Measurements from ENCODE around the gene ANGPT4.

ANGPT4 gene

GRCh38 chr20:922781-923180, 6.6 kb upstream of the ANGPT4 start:
- H3K4me3 ChIP-seq (ENCODE audit: low read length) = no peak overlapping the region
- no peak for TF ChIP-seq ZNF274 (IDR thresholded peaks at IDR 0.05; ENCODE audit: low read depth, low read length)

- no peak overlapping the region for H3K4me3 ChIP-seq (ENCODE audit: low read length)
- no peak for TF ChIP-seq ZNF274 (IDR thresholded peaks at IDR 0.05; ENCODE audit: low read depth, low read length)
These were observed 4.9 kb upstream of the ANGPT4 start for GRCh38 chr20:921068-921467.

- no peak overlapping the region for H3K4me3 ChIP-seq (ENCODE audit: low read length)
- TF ChIP-seq ZNF274 (IDR thresholded peaks at IDR 0.05; ENCODE audit: low read depth, low read length) = no peak
These were observed 4.2 kb upstream of the ANGPT4 start for GRCh38 chr20:920311-920710.

GRCh38 chr20:919491-919916, 3.4 kb upstream of the ANGPT4 start:
- TF ChIP-seq ZNF274 (IDR thresholded peaks at IDR 0.05; ENCODE audit: low read depth, low read length) = no peak
- H3K4me3 ChIP-seq (ENCODE audit: low read length) = no peak overlapping the region

GRCh38 chr20:917416-917815, 1.3 kb upstream of the ANGPT4 start:
- no peak for TF ChIP-seq ZNF274 (IDR thresholded peaks at IDR 0.05; ENCODE audit: low read depth, low read length)
- no peak overlapping the region for H3K4me3 ChIP-seq (ENCODE audit: low read length)

- H3K4me3 ChIP-seq (ENCODE audit: low read length) = no peak overlapping the region
- TF ChIP-seq ZNF274 (IDR thresholded peaks at IDR 0.05; ENCODE audit: low read depth, low read length) = no peak
These were observed 691 bp upstream of the ANGPT4 start for GRCh38 chr20:916825-917224.

GRCh38 chr20:914727-915498, 1.2 kb downstream of the ANGPT4 start:
- no peak overlapping the region for H3K4me3 ChIP-seq (ENCODE audit: low read length)
- no peak for TF ChIP-seq ZNF274 (IDR thresholded peaks at IDR 0.05; ENCODE audit: low read depth, low read length)

GRCh38 chr20:913306-913849, 2.8 kb downstream of the ANGPT4 start:
- H3K4me3 ChIP-seq (ENCODE audit: low read length) = no peak overlapping the region
- no peak for TF ChIP-seq ZNF274 (IDR thresholded peaks at IDR 0.05; ENCODE audit: low read depth, low read length)

GRCh38 chr20:911882-912600, 4.1 kb downstream of the ANGPT4 start:
- no peak for TF ChIP-seq ZNF274 (IDR thresholded peaks at IDR 0.05; ENCODE audit: low read depth, low read length)
- H3K4me3 ChIP-seq (ENCODE audit: low read length) = no peak overlapping the region

GRCh38 chr20:910870-911770, 5.0 kb downstream of the ANGPT4 start:
- no peak overlapping the region for H3K4me3 ChIP-seq (ENCODE audit: low read length)
- TF ChIP-seq ZNF274 (IDR thresholded peaks at IDR 0.05; ENCODE audit: low read depth, low read length) = no peak

- no peak for TF ChIP-seq ZNF274 (IDR thresholded peaks at IDR 0.05; ENCODE audit: low read depth, low read length)
- no peak overlapping the region for H3K4me3 ChIP-seq (ENCODE audit: low read length)
These were observed 5.8 kb downstream of the ANGPT4 start for GRCh38 chr20:910132-910869.

GRCh38 chr20:909641-910040, 6.5 kb downstream of the ANGPT4 start:
- no peak for TF ChIP-seq ZNF274 (IDR thresholded peaks at IDR 0.05; ENCODE audit: low read depth, low read length)

GRCh38 chr20:906703-907270, 9.3 kb downstream of the ANGPT4 start:
- TF ChIP-seq ZNF274 (IDR thresholded peaks at IDR 0.05; ENCODE audit: low read depth, low read length) = no peak
- H3K4me3 ChIP-seq (ENCODE audit: low read length) = no peak overlapping the region

More at GRCh38 chr20:909641-910040, 6.5 kb downstream of the ANGPT4 start:
- H3K4me3 ChIP-seq (ENCODE audit: low read length) = no peak overlapping the region
